OCI-LY3 (cell line): ENCODE results near the gene PDE4D.

Experiments
- H2AFZ ChIP-seq: fragments of 200-600, 300-600 bp; shearing (Covaris generic); 2 replicates; pipeline ENCODE4 v1.6.0; 2014; ENCODE audit warnings: antibody characterized with exemption, low read depth, low read length
- H3K27ac ChIP-seq: fragments of 200-600, 300-600 bp; sonication (generic); 2 replicates; pipeline ENCODE4 v1.5.1; 2014; ENCODE audit warnings: mild to moderate bottlenecking, low read length, moderate library complexity, mixed read lengths
- H3K27me3 ChIP-seq: fragments of 200-600, 300-600 bp; sonication (generic); 2 replicates; pipeline ENCODE4 v1.6.1; 2014; ENCODE audit warnings: low read depth, low read length, mixed read lengths
- H3K36me3 ChIP-seq: fragments of 200-600, 300-600 bp; sonication (generic); replicated peaks from 2 replicates; pipeline ENCODE3; 2014; ENCODE audit warnings: low read depth, low read length, mixed read lengths
- H3K4me1 ChIP-seq: fragments of 300-600, 200-600 bp; sonication (generic); 2 replicates; pipeline ENCODE4 v1.6.1; 2014; ENCODE audit warnings: low read length, mixed read lengths
- H3K4me2 ChIP-seq: fragments of 200-600, 300-600 bp; sonication (generic); 2 replicates; pipeline ENCODE4 v1.6.1; 2014; ENCODE audit warnings: low read length, mixed read lengths
- H3K4me3 ChIP-seq: fragments of 300-600, 200-600 bp; sonication (generic); 2 replicates; pipeline ENCODE4 v1.5.1; 2014; ENCODE audit warnings: antibody characterized with exemption, mild to moderate bottlenecking, low read length, moderate library complexity
- H3K79me2 ChIP-seq: fragments of 300-600, 200-600 bp; shearing (Covaris generic); 2 replicates; pipeline ENCODE4 v1.6.1; 2014; ENCODE audit warnings: mild to moderate bottlenecking, low read length, mixed read lengths
- H3K9ac ChIP-seq: fragments of 300-600, 200-600 bp; shearing (Covaris generic); 2 replicates; pipeline ENCODE4 v1.6.0; 2014; ENCODE audit warnings: mild to moderate bottlenecking, low read length, moderate library complexity
- H3K9me3 ChIP-seq: fragments of 200-600, 300-600 bp; shearing (Covaris generic); 2 replicates; pipeline ENCODE4 v1.6.1; 2014; ENCODE audit warnings: low read length, mixed read lengths; ENCODE audit not compliant: insufficient read depth
- H4K20me1 ChIP-seq: fragments of 200-600, 300-600 bp; sonication (generic); 2 replicates; pipeline ENCODE4 v1.6.1; 2016; ENCODE audit warnings: low read length, mixed read lengths; ENCODE audit not compliant: insufficient read depth
- EZH2phosphoT487 ChIP-seq: fragments of 200-600 bp; shearing (Covaris generic); IDR thresholded peaks from 2 replicates; pipeline ENCODE4 v1.6.1; 2018; ENCODE audit warnings: antibody characterized with exemption, mixed run types, low read depth
- TF ChIP-seq, protein P1 (sequence below): fragments of 200-600, 300-600 bp; sonication (generic); IDR thresholded peaks from 2 replicates; pipeline ENCODE4 v1.5.1; 2014; ENCODE audit warnings: antibody characterized with exemption, low read length, low read depth

PDE4D gene

GRCh38 chr5:59286510-59286909 lies 607.0 kb downstream of the PDE4D start:
- no peak overlapping the region for H3K4me2 ChIP-seq
- no peak for TF ChIP-seq EZH2phosphoT487
- TF ChIP-seq, protein P1, sequence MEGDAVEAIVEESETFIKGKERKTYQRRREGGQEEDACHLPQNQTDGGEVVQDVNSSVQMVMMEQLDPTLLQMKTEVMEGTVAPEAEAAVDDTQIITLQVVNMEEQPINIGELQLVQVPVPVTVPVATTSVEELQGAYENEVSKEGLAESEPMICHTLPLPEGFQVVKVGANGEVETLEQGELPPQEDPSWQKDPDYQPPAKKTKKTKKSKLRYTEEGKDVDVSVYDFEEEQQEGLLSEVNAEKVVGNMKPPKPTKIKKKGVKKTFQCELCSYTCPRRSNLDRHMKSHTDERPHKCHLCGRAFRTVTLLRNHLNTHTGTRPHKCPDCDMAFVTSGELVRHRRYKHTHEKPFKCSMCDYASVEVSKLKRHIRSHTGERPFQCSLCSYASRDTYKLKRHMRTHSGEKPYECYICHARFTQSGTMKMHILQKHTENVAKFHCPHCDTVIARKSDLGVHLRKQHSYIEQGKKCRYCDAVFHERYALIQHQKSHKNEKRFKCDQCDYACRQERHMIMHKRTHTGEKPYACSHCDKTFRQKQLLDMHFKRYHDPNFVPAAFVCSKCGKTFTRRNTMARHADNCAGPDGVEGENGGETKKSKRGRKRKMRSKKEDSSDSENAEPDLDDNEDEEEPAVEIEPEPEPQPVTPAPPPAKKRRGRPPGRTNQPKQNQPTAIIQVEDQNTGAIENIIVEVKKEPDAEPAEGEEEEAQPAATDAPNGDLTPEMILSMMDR = no peak
- no peaks in the 10 kb centered on the region for H3K36me3 ChIP-seq
- H3K4me3 ChIP-seq = no peak overlapping the region
- H3K79me2 ChIP-seq = no peaks in the 10 kb centered on the region
- no peak overlapping the region for H3K9ac ChIP-seq
- H3K27me3 ChIP-seq = no peaks in the 10 kb centered on the region
- no peaks in the 10 kb centered on the region for H4K20me1 ChIP-seq
- no peak overlapping the region for H2AFZ ChIP-seq
- no peaks in the 10 kb centered on the region for H3K9me3 ChIP-seq
- no peaks in the 10 kb centered on the region for H3K4me1 ChIP-seq
- H3K27ac ChIP-seq = no peak overlapping the region

DNA sequence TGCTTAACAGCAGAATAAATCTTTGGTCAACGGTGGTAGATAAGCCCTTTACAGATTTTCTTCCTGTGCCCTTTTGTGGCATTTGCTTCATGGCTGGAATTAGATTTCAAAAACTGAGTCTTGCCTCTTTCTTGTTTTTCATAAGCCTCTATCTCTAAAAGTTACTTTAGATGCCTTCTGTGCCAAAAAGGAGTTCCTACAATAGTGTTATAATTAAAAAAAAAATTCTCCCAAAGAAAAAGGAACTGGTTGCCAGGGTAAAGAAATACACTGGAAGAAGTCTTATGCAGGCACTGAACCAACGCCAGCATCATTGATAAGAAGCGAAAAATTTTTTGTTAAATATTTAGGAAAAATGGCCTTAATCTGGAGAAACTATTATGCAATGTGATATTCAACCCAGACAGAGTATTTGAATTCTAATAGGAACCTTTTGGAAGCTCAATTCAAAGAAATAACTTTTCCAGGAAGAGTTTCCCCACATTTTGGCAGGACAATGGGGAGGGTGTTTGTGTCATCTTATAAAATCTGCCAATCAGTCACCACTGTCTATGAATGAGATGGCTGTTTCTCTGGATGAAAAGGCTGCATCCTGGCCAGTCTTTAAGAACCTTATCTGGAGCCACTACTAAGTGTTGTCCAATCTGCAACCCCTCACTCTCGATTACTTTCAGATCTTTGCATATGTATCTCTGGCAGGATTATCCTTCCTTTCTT lies 608.1 kb downstream of the PDE4D start:
- no peak overlapping the region for H3K4me2 ChIP-seq
- H3K36me3 ChIP-seq = no peaks in the 10 kb centered on the region
- H3K9ac ChIP-seq = no peak overlapping the region
- H3K9me3 ChIP-seq = no peaks in the 10 kb centered on the region
- no peak for TF ChIP-seq EZH2phosphoT487
- TF ChIP-seq, protein P1 = no peak
- no peak overlapping the region for H3K27ac ChIP-seq
- H2AFZ ChIP-seq = no peak overlapping the region
- no peaks in the 10 kb centered on the region for H3K79me2 ChIP-seq
- no peaks in the 10 kb centered on the region for H4K20me1 ChIP-seq
- H3K4me1 ChIP-seq = no peaks in the 10 kb centered on the region
- H3K27me3 ChIP-seq = no peaks in the 10 kb centered on the region
- H3K4me3 ChIP-seq = no peak overlapping the region

GRCh38 chr5:59282726-59283125 lies 610.8 kb downstream of the PDE4D start:
- no peak overlapping the region for H3K9ac ChIP-seq
- no peaks in the 10 kb centered on the region for H3K4me1 ChIP-seq
- no peaks in the 10 kb centered on the region for H4K20me1 ChIP-seq
- no peak overlapping the region for H3K4me2 ChIP-seq
- no peak overlapping the region for H2AFZ ChIP-seq
- no peaks in the 10 kb centered on the region for H3K9me3 ChIP-seq
- no peaks in the 10 kb centered on the region for H3K36me3 ChIP-seq
- TF ChIP-seq, protein P1 = no peak
- TF ChIP-seq EZH2phosphoT487 = no peak
- H3K27me3 ChIP-seq = no peaks in the 10 kb centered on the region
- no peak overlapping the region for H3K4me3 ChIP-seq
- H3K79me2 ChIP-seq = no peaks in the 10 kb centered on the region
- H3K27ac ChIP-seq = no peak overlapping the region

GRCh38 chr5:59279979-59280378 lies 613.5 kb downstream of the PDE4D start:
- H2AFZ ChIP-seq = no peak overlapping the region
- H3K9ac ChIP-seq = no peak overlapping the region
- H3K4me2 ChIP-seq = no peak overlapping the region
- no peaks in the 10 kb centered on the region for H3K79me2 ChIP-seq
- TF ChIP-seq, protein P1 = no peak
- TF ChIP-seq EZH2phosphoT487 = no peak
- no peaks in the 10 kb centered on the region for H3K9me3 ChIP-seq
- H3K4me3 ChIP-seq = no peak overlapping the region
- no peak overlapping the region for H3K27ac ChIP-seq
- no peaks in the 10 kb centered on the region for H4K20me1 ChIP-seq
- H3K27me3 ChIP-seq = no peaks in the 10 kb centered on the region
- no peaks in the 10 kb centered on the region for H3K4me1 ChIP-seq
- no peaks in the 10 kb centered on the region for H3K36me3 ChIP-seq
